ENCODE data around the gene ATP2C2. TPM values are rescaled to one million over a fixed set of nuclear protein-coding genes. Genes with fewer than 3 reads are reported as not detected.

The ATP2C2 gene
- total and polyA plus RNA-seq, 2 of the 8 experiments (the other 6 are each of a cell fraction or from before 2014, with no cell fraction given), result 1.2 to 2.8 TPM

DNA sequence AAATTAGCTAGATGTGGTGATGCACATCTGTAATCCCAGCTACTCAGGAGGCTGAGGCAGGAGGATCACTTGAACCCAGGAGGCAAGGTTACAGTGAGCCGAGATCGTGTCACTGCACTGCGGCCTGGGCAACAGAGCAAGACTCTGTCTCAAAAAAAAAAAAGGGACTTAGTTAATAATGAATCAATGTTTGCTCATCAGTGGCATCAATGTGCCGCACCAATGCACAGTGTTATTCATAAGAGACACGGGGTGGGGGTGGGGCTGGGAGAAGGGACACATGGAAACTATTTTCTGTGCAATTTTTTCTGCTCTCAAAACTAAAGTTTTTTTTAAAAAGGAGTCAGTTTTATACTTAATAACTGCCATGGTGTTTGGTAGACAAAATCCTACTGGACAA lies 6.8 kb upstream of the ATP2C2 start:
- Histone ChIP-seq H2BK5ac (ENCODE audit: low read depth, low read length) (no peak overlapping the region), H3K4ac (replicated peaks; ENCODE audit: insufficient read length, low read depth, low read length) (no peak overlapping the region), H3K23me2 (ENCODE audit: low read depth, low read length) (no peaks in the 10 kb centered on the region), H3K27ac (ENCODE audit: low read depth, low read length) (no peak overlapping the region), H3K18ac (ENCODE audit: extremely low read depth, low read length) (no peak overlapping the region), H3K27me3 (replicated peaks in 1 of 4; ENCODE audit: control insufficient read depth in 3 of 4, extremely low read depth in 1 of 4, insufficient read depth in 3 of 4, low read length in 3 of 4) (no peaks in the 10 kb centered on the region), H3K9ac (replicated peaks in 1 of 4; ENCODE audit: extremely low read depth in 1 of 4, low read depth in 3 of 4, low read length in 3 of 4) (no peak overlapping the region), H2AK5ac (ENCODE audit: low read depth, low read length) (no peak overlapping the region), H4K20me1 (replicated peaks in 1 of 2; ENCODE audit: control insufficient read depth in 1 of 2, insufficient read depth in 2 of 2, low read length in 2 of 2) (no peaks in the 10 kb centered on the region), H4K5ac (ENCODE audit: insufficient read length, low read depth, low read length) (no peak overlapping the region), H2AFZ (ENCODE audit: low read length) (no peak overlapping the region), H3K79me1 (ENCODE audit: low read depth, low read length) (no peaks in the 10 kb centered on the region), H3K4me2 (ENCODE audit: insufficient read depth in 1 of 2, low read depth in 2 of 2, low read length in 2 of 2) (no peak overlapping the region), H3K23ac (ENCODE audit: insufficient read length) (no peak overlapping the region), H2BK120ac (replicated peaks; ENCODE audit: low read depth, low read length) (no peak overlapping the region), H3K4me1 (replicated peaks in 1 of 4; ENCODE audit: control insufficient read depth in 3 of 4, insufficient read depth in 4 of 4, low read length in 3 of 4) (peaks cover 0 to 5% (median 3%) of the 10 kb centered on the region in 4 experiments; a peak in 5 of 7 replicates), H2BK20ac (ENCODE audit: low read length) (no peak overlapping the region), H3K4me3 (ENCODE audit: extremely low read depth in 1 of 4, insufficient read depth in 2 of 4, low read depth in 3 of 4, low read length in 4 of 4) (no peak overlapping the region), H2BK15ac (ENCODE audit: low read length) (no peak overlapping the region), H3K9me3 (ENCODE audit: insufficient read depth in 2 of 2, low read depth in 1 of 2, low read length in 1 of 2) (no peaks in the 10 kb centered on the region), H4K8ac (ENCODE audit: extremely low read depth, insufficient read depth, low read length) (no peak overlapping the region), H4K91ac (replicated peaks; ENCODE audit: insufficient read length, low read length) (no peak overlapping the region), H3K36me3 (ENCODE audit: control insufficient read depth in 2 of 4, insufficient read depth in 4 of 4, low read length in 3 of 4) (no peaks in the 10 kb centered on the region), H3K14ac (ENCODE audit: insufficient read length) (no peak overlapping the region), H2BK12ac (ENCODE audit: low read depth, low read length) (no peak overlapping the region), H3K79me2 (ENCODE audit: control insufficient read depth in 1 of 2, insufficient read depth in 2 of 2, low read length in 2 of 2) (no peaks in the 10 kb centered on the region), H3K56ac (replicated peaks; ENCODE audit: insufficient read length, low read depth, low read length) (no peak overlapping the region)
- ChIA-PET POLR2A (ENCODE audit: partially characterized antibody) (no interaction called here), CTCF (ENCODE audit: partially characterized antibody) (no interaction called here)
- TF ChIP-seq RXRA (IDR thresholded peaks at IDR 0.05; ENCODE audit: insufficient read depth, low read depth, low read length) (no peak), KDM5A (IDR thresholded peaks at IDR 0.05; ENCODE audit: low read length) (no peak), CHD1 (IDR thresholded peaks at IDR 0.05; ENCODE audit: low read depth, low read length) (no peak), CEBPB (IDR thresholded peaks at IDR 0.05; ENCODE audit: low read depth, low read length) (no peak), ATF3 (IDR thresholded peaks at IDR 0.05; ENCODE audit: insufficient read depth, low read depth, low read length) (no peak), SP2 (IDR thresholded peaks at IDR 0.05; ENCODE audit: low read length) (no peak), CREB1 (IDR thresholded peaks at IDR 0.05) (no peak), NANOG (IDR thresholded peaks at IDR 0.05; ENCODE audit: insufficient read depth, low read depth, low read length, poor library complexity, severe bottlenecking) (no peak), TAF1 (IDR thresholded peaks at IDR 0.05; ENCODE audit: low read depth, low read length) (no peak), SAP30 (IDR thresholded peaks at IDR 0.05; ENCODE audit: insufficient read depth, insufficient replicate concordance, low read length) (no peak), GTF2F1 (IDR thresholded peaks at IDR 0.05; ENCODE audit: borderline replicate concordance, low read depth, low read length) (no peak), RAD21 (IDR thresholded peaks at IDR 0.05 in 1 of 2, conservative IDR thresholded peaks at IDR 0.05 in 1 of 2; ENCODE audit: low read depth in 2 of 2, low read length in 2 of 2) (no peak), FOSL1 (IDR thresholded peaks at IDR 0.05; ENCODE audit: insufficient read depth, low read depth, low read length) (no peak)
- DNase-seq (ENCODE audit: low read depth in 1 of 2, low spot score in 2 of 2), result no peak
- FAIRE-seq, result no peak
- 94% methylated on average over 5 of the region's 5 CpGs; no CpG with 5 or more reads in 1 of the 2 experiments for WGBS, 2 experiments (ENCODE audit: extremely low coverage in 1 of 2, insufficient coverage in 1 of 2, insufficient read length in 1 of 2, insufficient replicate concordance in 2 of 2, low coverage in 1 of 2, low lambda C conversion rate in 2 of 2, missing lambda C conversion rate in 1 of 2)

Measured in H1 (cell line).